ENCODE data around the gene RYR3. TPM values are rescaled to one million over a fixed set of nuclear protein-coding genes. Genes with fewer than 3 reads are reported as not detected.

RYR3 gene
- total RNA-seq, 2 experiments from 2014 or later: 0.06 to 0.32 TPM

GRCh38 chr15:33298631-33299030, 12.1 kb upstream of the RYR3 start:
- H3K9me3 ChIP-seq (ENCODE audit: low read length): peaks cover 14% of the 10 kb centered on the region; the same call in 1 of the 2 replicates
- no peaks in the 10 kb centered on the region for H3K4me1 ChIP-seq (ENCODE audit: insufficient read depth, low read length, poor library complexity, severe bottlenecking)
- BruUV-seq (replicated peaks): no TSS peak
- no peaks in the 10 kb centered on the region for H4K20me1 ChIP-seq (ENCODE audit: insufficient read depth, low read length)
- DNase-seq (ENCODE audit: low spot score): no peak
- no peaks in the 10 kb centered on the region for H3K79me2 ChIP-seq (ENCODE audit: insufficient read depth, low read depth, low read length)
- H3K36me3 ChIP-seq (ENCODE audit: insufficient read depth, low read length): no peaks in the 10 kb centered on the region
- H3K4me2 ChIP-seq (ENCODE audit: low read length): no peak overlapping the region
- no peak overlapping the region for H3K27ac ChIP-seq (ENCODE audit: low read depth, low read length, poor library complexity, severe bottlenecking)
- CTCF ChIA-PET (ENCODE audit: unreplicated experiment): no interaction called here
- H3K9me2 ChIP-seq (ENCODE audit: insufficient read depth, low read length): no peaks in the 10 kb centered on the region
- no peak overlapping the region for H2AFZ ChIP-seq (ENCODE audit: low read length)
- H3K4me3 ChIP-seq (ENCODE audit: low read depth, low read length, poor library complexity, severe bottlenecking): no peak overlapping the region
- intact Hi-C loops (cut with micrococcal nuclease; ENCODE audit: unreplicated experiment): loop anchor here (10.0 kb wide), 1 partner anchor 216 kb away; no protein-coding TSS in a partner anchor
- POLR2A ChIA-PET: interaction anchor here (1.4 kb wide), 1 partner anchor 9 kb away, joined by 3 read pairs; no protein-coding TSS in a partner anchor
- no peak for TF ChIP-seq EZH2phosphoT487 (IDR thresholded peaks at IDR 0.05; ENCODE audit: borderline replicate concordance, low read depth, low read length)

GRCh38 chr15:33304924-33305323, 5.8 kb upstream of the RYR3 start:
- H3K4me2 ChIP-seq (ENCODE audit: low read length): no peak overlapping the region
- no peak overlapping the region for H3K27ac ChIP-seq (ENCODE audit: low read depth, low read length, poor library complexity, severe bottlenecking)
- H3K9me3 ChIP-seq (ENCODE audit: low read length): peaks cover 20% of the 10 kb centered on the region; the same call in 1 of the 2 replicates
- H3K9me2 ChIP-seq (ENCODE audit: insufficient read depth, low read length): no peaks in the 10 kb centered on the region
- POLR2A ChIA-PET: no interaction called here
- no peak for TF ChIP-seq CTCF (conservative IDR thresholded peaks at IDR 0.05; ENCODE audit: low read length)
- no peak for TF ChIP-seq EZH2phosphoT487 (IDR thresholded peaks at IDR 0.05; ENCODE audit: borderline replicate concordance, low read depth, low read length)
- H3K4me1 ChIP-seq (ENCODE audit: insufficient read depth, low read length, poor library complexity, severe bottlenecking): peaks cover 7% of the 10 kb centered on the region
- BruUV-seq (replicated peaks): no TSS peak
- H3K36me3 ChIP-seq (ENCODE audit: insufficient read depth, low read length): no peaks in the 10 kb centered on the region
- no peak for DNase-seq (ENCODE audit: low spot score)
- H3K79me2 ChIP-seq (ENCODE audit: insufficient read depth, low read depth, low read length): no peaks in the 10 kb centered on the region
- no peak overlapping the region for H3K4me3 ChIP-seq (ENCODE audit: low read depth, low read length, poor library complexity, severe bottlenecking)
- CTCF ChIA-PET (ENCODE audit: unreplicated experiment): no interaction called here
- H2AFZ ChIP-seq (ENCODE audit: low read length): peak overlapping the region; percentile 17; the same call in 1 of the 2 replicates
- intact Hi-C loops (cut with micrococcal nuclease; ENCODE audit: unreplicated experiment): loop anchor here (10.0 kb wide), 1 partner anchor 290 kb away; no protein-coding TSS in a partner anchor
- H4K20me1 ChIP-seq (ENCODE audit: insufficient read depth, low read length): no peaks in the 10 kb centered on the region

GRCh38 chr15:33309602-33310276, 1.0 kb upstream of the RYR3 start:
- peak; percentile 27 for DNase-seq (ENCODE audit: low spot score)
- Histone ChIP-seq H3K9me2 (ENCODE audit: insufficient read depth, low read length) (no peaks in the 10 kb centered on the region), H3K4me3 (ENCODE audit: low read depth, low read length, poor library complexity, severe bottlenecking) (no peak overlapping the region), H3K79me2 (ENCODE audit: insufficient read depth, low read depth, low read length) (no peaks in the 10 kb centered on the region), H3K9me3 (ENCODE audit: low read length) (no peaks in the 10 kb centered on the region), H2AFZ (ENCODE audit: low read length) (no peak overlapping the region), H3K27ac (ENCODE audit: low read depth, low read length, poor library complexity, severe bottlenecking) (no peak overlapping the region), H4K20me1 (ENCODE audit: insufficient read depth, low read length) (no peaks in the 10 kb centered on the region), H3K36me3 (ENCODE audit: insufficient read depth, low read length) (no peaks in the 10 kb centered on the region), H3K4me2 (ENCODE audit: low read length) (no peak overlapping the region), H3K4me1 (ENCODE audit: insufficient read depth, low read length, poor library complexity, severe bottlenecking) (peaks cover 11% of the 10 kb centered on the region)
- ChIA-PET POLR2A (interaction anchor here (0.7 kb wide), 1 partner anchor 9 kb away, joined by 5 read pairs; no protein-coding TSS in a partner anchor), CTCF (ENCODE audit: unreplicated experiment) (no interaction called here)
- TF ChIP-seq EZH2phosphoT487 (IDR thresholded peaks at IDR 0.05; ENCODE audit: borderline replicate concordance, low read depth, low read length): no peak
- TF ChIP-seq CTCF (conservative IDR thresholded peaks at IDR 0.05; ENCODE audit: low read length): peak; percentile 69
- intact Hi-C loops (cut with micrococcal nuclease; ENCODE audit: unreplicated experiment): loop anchor here (1.0 to 10.0 kb wide), 2 partner anchors 285 to 366 kb away; no protein-coding TSS in a partner anchor
- BruUV-seq (replicated peaks): no TSS peak

Data from OCI-LY7 (cell line).